Trophoblast cell (in vitro differentiated cells and primary cell): Measurements from ENCODE around the gene PC. TPM values are rescaled to one million over a fixed set of nuclear protein-coding genes. Genes with fewer than 3 reads are reported as not detected.
A peak's percentile ranks its signal among the peaks of the same experiment; 100 is the strongest.
"Not testable (repeated sequence)": the region's sequence is repeated elsewhere in the genome, so short reads cannot be mapped to it uniquely, and the experiment has no call there.

Source experiments
- DNase-seq, 2 donors: peaks; one replicate each; pipeline ENCODE4 v3.0.0-alpha.2; 2016
- H2AFZ ChIP-seq: 2 replicates; pipeline ENCODE4 v1.6.1; 2013; ENCODE audit warnings: low read length, moderate library complexity, mild to moderate bottlenecking; ENCODE audit not compliant: insufficient read depth, poor library complexity
- H2AK5ac ChIP-seq: 2 replicates; pipeline ENCODE4 v1.6.1; 2013; ENCODE audit warnings: mild to moderate bottlenecking, low read length
- H2BK120ac ChIP-seq: 2 replicates; pipeline ENCODE4 v1.6.1; 2013; ENCODE audit warnings: low read length, mild to moderate bottlenecking, moderate library complexity; ENCODE audit not compliant: insufficient read depth, poor library complexity
- H2BK12ac ChIP-seq: 2 replicates; pipeline ENCODE4 v1.6.1; 2013; ENCODE audit warnings: mild to moderate bottlenecking, low read length, moderate library complexity
- H2BK5ac ChIP-seq: 2 replicates; pipeline ENCODE4 v1.6.1; 2013; ENCODE audit warnings: low read length, low read depth, moderate library complexity, mild to moderate bottlenecking; ENCODE audit not compliant: poor library complexity
- H3K14ac ChIP-seq: 2 replicates; pipeline ENCODE4 v1.6.1; 2013; ENCODE audit warnings: mild to moderate bottlenecking, low read length
- H3K18ac ChIP-seq: 2 replicates; pipeline ENCODE4 v1.6.1; 2013; ENCODE audit warnings: mild to moderate bottlenecking, low read length
- H3K23ac ChIP-seq: 2 replicates; pipeline ENCODE4 v1.6.1; 2013; ENCODE audit warnings: low read length
- H3K27ac ChIP-seq: 2 replicates; pipeline ENCODE4 v1.5.1; 2013; ENCODE audit warnings: low read depth, mild to moderate bottlenecking, inconsistent platforms, low read length, moderate library complexity
- H3K27me3 ChIP-seq: 2 replicates; pipeline ENCODE4 v1.6.1; 2013; ENCODE audit warnings: inconsistent platforms, mild to moderate bottlenecking, low read length, moderate library complexity; ENCODE audit not compliant: insufficient read depth
- H3K36me3 ChIP-seq, 2 experiments: 1 replicate in 1 of 2; 2 replicates in 1 of 2; pipeline ENCODE4 v1.6.1; 2013; ENCODE audit warnings: low read length in 2 of 2, mild to moderate bottlenecking in 2 of 2, moderate library complexity in 1 of 2; ENCODE audit not compliant: insufficient read depth in 2 of 2, control insufficient read depth in 1 of 2
- H3K4ac ChIP-seq: 2 replicates; pipeline ENCODE4 v1.6.1; 2013; ENCODE audit warnings: low read depth, mild to moderate bottlenecking, low read length, moderate library complexity
- H3K4me1 ChIP-seq, 2 experiments: 1 replicate in 1 of 2; 2 replicates in 1 of 2; pipeline ENCODE4 v1.6.1; 2013; ENCODE audit warnings: low read length in 2 of 2, mild to moderate bottlenecking in 2 of 2, moderate library complexity in 1 of 2; ENCODE audit not compliant: insufficient read depth in 2 of 2, control insufficient read depth in 1 of 2
- H3K4me2 ChIP-seq: 2 replicates; pipeline ENCODE4 v1.6.1; 2013; ENCODE audit warnings: inconsistent platforms, mild to moderate bottlenecking, low read length, moderate library complexity
- H3K4me3 ChIP-seq: 2 replicates; pipeline ENCODE4 v1.5.1; 2013; ENCODE audit warnings: mild to moderate bottlenecking, low read depth, low read length, inconsistent platforms
- H3K79me1 ChIP-seq: one replicate; pipeline ENCODE4 v1.6.1; 2013; ENCODE audit warnings: low read length
- H3K79me2 ChIP-seq: 2 replicates; pipeline ENCODE4 v1.6.1; 2013; ENCODE audit warnings: low read length, mild to moderate bottlenecking; ENCODE audit not compliant: control insufficient read depth, insufficient read depth, poor library complexity
- H3K9ac ChIP-seq: 2 replicates; pipeline ENCODE4 v1.6.1; 2013; ENCODE audit warnings: mild to moderate bottlenecking, low read length
- H3K9me3 ChIP-seq: 2 replicates; pipeline ENCODE4 v1.6.1; 2013; ENCODE audit warnings: low read depth, mild to moderate bottlenecking, control low read depth, inconsistent platforms, low read length; ENCODE audit not compliant: insufficient read depth
- H4K12ac ChIP-seq: 2 replicates; pipeline ENCODE4 v1.6.1; 2013; ENCODE audit warnings: low read depth, mild to moderate bottlenecking, low read length, moderate library complexity
- H4K8ac ChIP-seq: 2 replicates; pipeline ENCODE4 v1.6.1; 2013; ENCODE audit warnings: low read depth, mild to moderate bottlenecking, low read length, moderate library complexity
- H4K91ac ChIP-seq: one replicate; pipeline ENCODE4 v1.6.1; 2013; ENCODE audit warnings: low read depth, mild to moderate bottlenecking, low read length, moderate library complexity
- WGBS: extraction: QIAGEN DNeasy Blood & Tissue Kit; methylation state at CpG from one replicate; pipeline ENCODE4 v1.1.7; 2013; ENCODE audit warnings: missing lambda C conversion rate; ENCODE audit not compliant: insufficient read length, insufficient coverage; ENCODE audit errors: extremely low coverage; 5-methylcytosine and 5-hydroxymethylcytosine counted together
- polyA plus RNA-seq: library from polyadenylated mRNA; stranded (reverse); fragments of 200-250 nt; gene quantifications from 2 replicates; pipeline ENCODE4 v1.2.3, GENCODE V29; 2013

Gene PC
- polyA plus RNA-seq, result 6.1 and 6.3 TPM in 2 replicates

GRCh38 chr11:66958232-66958955, at the start of gene PC:
PC (minus strand) TSS chr11:66958383; CDS start chr11:66872159, 86,224 bp downstream.
- Histone ChIP-seq H2AFZ (peak within 1 kb of the TSS; percentile 89), H3K4me1 (peaks cover 8 to 9% of the 10 kb centered on the region in 2 experiments), H3K36me3 (no peaks in the 10 kb centered on the region), H3K9me3 (peaks cover 3% of the 10 kb centered on the region), H2BK120ac (peak within 1 kb of the TSS; percentile 80), H3K27ac (peak within 1 kb of the TSS; percentile 60), H3K14ac (peak within 1 kb of the TSS; percentile 84), H4K91ac (peak within 1 kb of the TSS; percentile 72), H3K4me2 (peak within 1 kb of the TSS; percentile 88), H4K12ac (peak within 1 kb of the TSS; percentile 80), H2AK5ac (no peak within 1 kb of the TSS), H3K9ac (peak within 1 kb of the TSS; percentile 87), H3K79me2 (peaks cover 2% of the 10 kb centered on the region), H3K27me3 (no peaks in the 10 kb centered on the region), H3K79me1 (peaks cover 2% of the 10 kb centered on the region), H3K4ac (no peak within 1 kb of the TSS), H4K8ac (peak within 1 kb of the TSS; percentile 91), H3K23ac (no peak within 1 kb of the TSS), H2BK5ac (no peak within 1 kb of the TSS), H2BK12ac (peak within 1 kb of the TSS; percentile 37), H3K4me3 (peak within 1 kb of the TSS; percentile 99), H3K18ac (peak within 1 kb of the TSS; percentile 96)
- no CpG with 5 or more reads among the region's 74 CpGs for WGBS
- DNase-seq, result peak; percentile 99

- Histone ChIP-seq H3K9me3 (no peaks in the 10 kb centered on the region), H4K91ac (no peak overlapping the region), H2AFZ (no peak overlapping the region), H3K4me1 (peaks cover 4 to 5% of the 10 kb centered on the region in 2 experiments), H2BK12ac (no peak overlapping the region), H3K4me3 (no peak overlapping the region), H3K36me3 (no peaks in the 10 kb centered on the region), H3K27me3 (no peaks in the 10 kb centered on the region), H3K27ac (no peak overlapping the region), H3K14ac (no peak overlapping the region), H3K18ac (no peak overlapping the region), H3K9ac (no peak overlapping the region), H2BK120ac (no peak overlapping the region), H2AK5ac (no peak overlapping the region), H4K8ac (peak overlapping the region; percentile 45), H4K12ac (no peak overlapping the region), H3K23ac (no peak overlapping the region), H3K4ac (no peak overlapping the region), H3K79me1 (no peaks in the 10 kb centered on the region), H3K4me2 (no peak overlapping the region), H2BK5ac (no peak overlapping the region), H3K79me2 (no peaks in the 10 kb centered on the region)
- no peak for DNase-seq
- WGBS, result no CpG with 5 or more reads among the region's 7 CpGs
These were observed 48.9 kb upstream of the PC start for GRCh38 chr11:67007126-67007525.

GRCh38 chr11:67006029-67006884, 48.1 kb upstream of the PC start:
- Histone ChIP-seq H3K4me2 (no peak overlapping the region), H4K91ac (peak overlapping the region; percentile 4), H4K12ac (no peak overlapping the region), H3K36me3 (no peaks in the 10 kb centered on the region), H2BK5ac (no peak overlapping the region), H3K4me1 (peaks cover 4 to 5% of the 10 kb centered on the region in 2 experiments), H3K9ac (no peak overlapping the region), H3K79me2 (no peaks in the 10 kb centered on the region), H3K4ac (no peak overlapping the region), H3K79me1 (no peaks in the 10 kb centered on the region), H3K18ac (no peak overlapping the region), H3K4me3 (no peak overlapping the region), H3K27me3 (no peaks in the 10 kb centered on the region), H2BK12ac (no peak overlapping the region), H3K14ac (no peak overlapping the region), H2AFZ (no peak overlapping the region), H2AK5ac (no peak overlapping the region), H4K8ac (peak overlapping the region; percentile 5), H3K23ac (no peak overlapping the region), H3K9me3 (no peaks in the 10 kb centered on the region), H2BK120ac (no peak overlapping the region), H3K27ac (no peak overlapping the region)
- DNase-seq, result peak; percentile 57 to 60
- WGBS, result no CpG with 5 or more reads among the region's 14 CpGs

- not testable (repeated sequence) for H3K4me3 ChIP-seq, H3K14ac ChIP-seq, H3K27ac ChIP-seq, H2BK5ac ChIP-seq, H4K12ac ChIP-seq, H3K4me1 ChIP-seq, H3K36me3 ChIP-seq, H2BK120ac ChIP-seq, H3K27me3 ChIP-seq, H4K91ac ChIP-seq, H3K79me1 ChIP-seq, H3K4ac ChIP-seq, H3K18ac ChIP-seq, H3K23ac ChIP-seq, H3K9me3 ChIP-seq, H4K8ac ChIP-seq, H3K79me2 ChIP-seq, H3K4me2 ChIP-seq, H2BK12ac ChIP-seq, H2AK5ac ChIP-seq, H3K9ac ChIP-seq, H2AFZ ChIP-seq
- DNase-seq, result peak in 1 of 2 donors; percentile 39
- no CpG with 5 or more reads among the region's 8 CpGs for WGBS
These were observed 47.0 kb upstream of the PC start for GRCh38 chr11:67005200-67005599.
